Endothelial cell of umbilical vein (primary cell): ENCODE measurements around the gene DUSP8. TPM values are rescaled to one million over a fixed set of nuclear protein-coding genes. Genes with fewer than 3 reads are reported as not detected.

Experiments used
- BruUV-seq: library from RNA; stranded (reverse); fragments of 400-500 nt; replicated peaks from 2 replicates; lab custom pipeline; 2021; lab: Mats Ljungman, UMichigan
- CTCF ChIA-PET: fragments of 300-600, 350-600 bp; sonication (Branson Sonifier 250); formaldehyde crosslinking; loops from one replicate; lab custom pipeline; 2021; ENCODE audit warnings: antibody characterized with exemption, inconsistent platforms; lab: Charles Lee
- POLR2A ChIA-PET: fragments of 300-600, 350-600 bp; sonication (Branson Sonifier 250); formaldehyde crosslinking; loops from one replicate; lab custom pipeline; 2021; ENCODE audit warnings: antibody characterized with exemption, inconsistent platforms; lab: Charles Lee
- DNase-seq: peaks from one replicate; pipeline ENCODE4 v3.0.0-alpha.2; 2011; ENCODE audit warnings: low read depth, low spot score
- FAIRE-seq: peaks from 2 replicates; lab custom pipeline; 2011; peaks lifted over from hg19 to GRCh38; lab: Jason Lieb, UNC
- H2AFZ ChIP-seq: 2 replicates; pipeline ENCODE4 v1.6.0; 2012; ENCODE audit warnings: low read depth, low read length, control low read depth, inconsistent platforms
- H3K27ac ChIP-seq: 2 replicates; pipeline ENCODE4 v1.5.1; 2011; ENCODE audit warnings: low read depth, mild to moderate bottlenecking, control low read depth, low read length, moderate library complexity; ENCODE audit not compliant: insufficient read depth
- H3K27me3 ChIP-seq, 2 experiments: 2 replicates each; pipeline versions ENCODE4 v1.6.0 to v1.6.1; 2011; ENCODE audit warnings: low read length in 2 of 2, mixed read lengths in 1 of 2; ENCODE audit not compliant: control insufficient read depth in 2 of 2, insufficient read depth in 2 of 2
- H3K36me3 ChIP-seq, 2 experiments: 2 replicates in 1 of 2; 3 replicates in 1 of 2; pipeline ENCODE4 v1.5.1; 2011; ENCODE audit warnings: low read length in 2 of 2, mild to moderate bottlenecking in 1 of 2, moderate library complexity in 1 of 2; ENCODE audit not compliant: control insufficient read depth in 2 of 2, insufficient read depth in 2 of 2; ENCODE audit errors: extremely low read depth in 1 of 2
- H3K4me1 ChIP-seq: 3 replicates; pipeline ENCODE4 v1.5.1; 2011; ENCODE audit warnings: mild to moderate bottlenecking, low read length; ENCODE audit not compliant: control insufficient read depth, insufficient read depth; ENCODE audit errors: extremely low read depth
- H3K4me2 ChIP-seq: 2 replicates; pipeline ENCODE4 v1.6.1; 2011; ENCODE audit warnings: low read length, control low read depth, mixed read lengths; ENCODE audit not compliant: insufficient read depth
- H3K4me3 ChIP-seq, 3 experiments: fragments of 200-600 bp in 1 of 3; sonication (generic), shearing (Covaris generic) in 1 of 3; replicated peaks in 1 of 3; 2 replicates each; pipeline ENCODE4 v1.5.1; 2011 to 2016; ENCODE audit warnings: control low read depth in 3 of 3, low read length in 3 of 3, mild to moderate bottlenecking in 2 of 3, inconsistent platforms in 1 of 3, low read depth in 1 of 3, moderate library complexity in 1 of 3; ENCODE audit not compliant: insufficient read depth in 1 of 3
- H3K79me2 ChIP-seq: 2 replicates; pipeline ENCODE4 v1.6.0; 2012; ENCODE audit warnings: low read length, inconsistent platforms; ENCODE audit not compliant: control insufficient read depth, insufficient read depth
- H3K9ac ChIP-seq: replicated peaks from 2 replicates; pipeline ENCODE3; 2011; ENCODE audit warnings: low read length, control low read depth; ENCODE audit not compliant: insufficient read depth; ENCODE audit errors: extremely low read depth
- H3K9me1 ChIP-seq: replicated peaks from 3 replicates; pipeline ENCODE4 v1.6.0; 2011; ENCODE audit warnings: mild to moderate bottlenecking, low read length; ENCODE audit not compliant: control insufficient read depth, insufficient read depth; ENCODE audit errors: extremely low read depth
- H3K9me3 ChIP-seq: replicated peaks from 2 replicates; pipeline ENCODE4 v1.5.1; 2012; ENCODE audit warnings: low read length, inconsistent platforms; ENCODE audit not compliant: control insufficient read depth, insufficient read depth
- H4K20me1 ChIP-seq: replicated peaks from 2 replicates; pipeline ENCODE3; 2011; ENCODE audit warnings: mild to moderate bottlenecking, low read length; ENCODE audit not compliant: control insufficient read depth, insufficient read depth; ENCODE audit errors: extremely low read depth
- CTCF ChIP-seq, 2 donors: IDR thresholded peaks; 1 replicate in 1 of 2; 2 replicates in 1 of 2; pipeline ENCODE4 v1.5.1; 2011; ENCODE audit warnings: low read length in 2 of 2, mild to moderate bottlenecking in 2 of 2, moderate library complexity in 2 of 2, control low read depth in 1 of 2, inconsistent platforms in 1 of 2, low read depth in 1 of 2; ENCODE audit not compliant: insufficient read depth in 1 of 2; ENCODE audit errors: extremely low read depth in 1 of 2
- EZH2 ChIP-seq: IDR thresholded peaks from 2 replicates; pipeline ENCODE4 v1.6.1; 2012; ENCODE audit warnings: borderline replicate concordance, low read depth, mild to moderate bottlenecking, moderate library complexity, low read length, inconsistent platforms; ENCODE audit not compliant: severe bottlenecking
- FOS ChIP-seq: IDR thresholded peaks from 2 replicates; pipeline ENCODE4 v1.6.1; 2011; ENCODE audit warnings: mild to moderate bottlenecking, low read length, moderate library complexity, borderline replicate concordance; ENCODE audit not compliant: insufficient read depth
- GATA2 ChIP-seq: IDR thresholded peaks from 2 replicates; pipeline ENCODE4 v1.7.0; 2011; ENCODE audit warnings: low read depth, mild to moderate bottlenecking, moderate library complexity, mixed read lengths, low read length; ENCODE audit not compliant: insufficient read length, insufficient read depth
- JUN ChIP-seq: IDR thresholded peaks from 2 replicates; pipeline ENCODE4 v1.6.1; 2011; ENCODE audit warnings: borderline replicate concordance, low read depth; ENCODE audit not compliant: insufficient read length, insufficient read depth
- MAX ChIP-seq: IDR thresholded peaks from 2 replicates; pipeline ENCODE4 v1.6.1; 2011; ENCODE audit not compliant: insufficient read depth, insufficient read length
- MYC ChIP-seq: IDR thresholded peaks from one replicate; pipeline ENCODE4 v1.6.1; 2011; ENCODE audit warnings: mild to moderate bottlenecking, low read depth, low read length
- POLR2A ChIP-seq: IDR thresholded peaks from 2 replicates; pipeline ENCODE4 v1.6.1; 2012; ENCODE audit warnings: low read depth, mild to moderate bottlenecking, control low read depth, low read length
- POLR2AphosphoS5 ChIP-seq: IDR thresholded peaks from 2 replicates; pipeline ENCODE4 v1.6.1; 2012; ENCODE audit warnings: low read depth, mild to moderate bottlenecking, control low read depth, low read length, moderate library complexity; ENCODE audit not compliant: insufficient read depth
- dilution Hi-C: fragments of 300-500 bp; cut with MboI; formaldehyde crosslinking; loops from one replicate; pipeline ENCODE4 v1.15.0; 2019; ENCODE audit warnings: low sequenced_read_pairs; ENCODE audit not compliant: extremely low pct_ligation_motif_present
- intact Hi-C: fragments of 100-400 bp; cut with micrococcal nuclease; formaldehyde crosslinking; loops from one replicate; pipeline ENCODE4 v1.10.0; 2022
- polyA plus RNA-seq, 4 experiments: library from polyadenylated mRNA; depleted of rRNA in 3 of 4; stranded (reverse) in 3 of 4; unstranded in 1 of 4; fragments of >200 nt; gene quantifications; 2 replicates each; pipeline versions ENCODE4 v1.2.1 to v1.2.3, GENCODE V29; 2011 to 2012; ENCODE audit warnings: missing spikeins in 1 of 4
- total RNA-seq: library from RNA; stranded (reverse); gene quantifications from 2 replicates; pipeline ENCODE4 v1.2.3, GENCODE V29; 2021

The DUSP8 gene
- total and polyA plus RNA-seq, 2 donors (not counting 3 experiments of a cell fraction or from before 2014, with no cell fraction given): 4.6 to 5.9 TPM

- Histone ChIP-seq H3K4me2 (no peak overlapping the region), H3K4me1 (no peaks in the 10 kb centered on the region), H3K36me3 (peaks cover 0 to 2% of the 10 kb centered on the region in 2 experiments), H3K79me2 (peaks cover 63% of the 10 kb centered on the region), H4K20me1 (no peaks in the 10 kb centered on the region), H3K9me3 (no peaks in the 10 kb centered on the region), H3K9ac (no peak overlapping the region), H3K9me1 (no peaks in the 10 kb centered on the region), H3K27ac (no peak overlapping the region), H2AFZ (no peak overlapping the region), H3K27me3 (no peaks in the 10 kb centered on the region), H3K4me3 (no peak overlapping the region)
- TF ChIP-seq EZH2 (no peak), MYC (no peak), POLR2AphosphoS5 (no peak), JUN (no peak), POLR2A (no peak), GATA2 (no peak), CTCF (IDR thresholded peaks at IDR 0.05; ENCODE audit: extremely low read depth in 1 of 2, insufficient read depth in 1 of 2, low read depth in 1 of 2, low read length in 2 of 2) (no peak), MAX (no peak), FOS (no peak)
- DNase-seq (no peak), FAIRE-seq (no peak)
- POLR2A ChIA-PET: no interaction called here
- CTCF ChIA-PET: interaction anchor here (1.0 kb wide), 1 partner anchor 45 kb away, joined by 3 read pairs; no protein-coding TSS in a partner anchor
- dilution Hi-C loops: no loop called here
- intact Hi-C loops: no loop called here
- no TSS peak for BruUV-seq
These were observed 42.3 kb downstream of the DUSP8 start for GRCh38 chr11:1529774-1530173.
